ENCODE measurements around the gene PAPPA2. TPM values are rescaled to one million over a fixed set of nuclear protein-coding genes. Genes with fewer than 3 reads are reported as not detected.
"Not testable (repeated sequence)": the region's sequence is repeated elsewhere in the genome, so short reads cannot be mapped to it uniquely, and the experiment has no call there.

The PAPPA2 gene
- total RNA-seq, 1 experiment from 2014 or later: 2.0 TPM

DNA sequence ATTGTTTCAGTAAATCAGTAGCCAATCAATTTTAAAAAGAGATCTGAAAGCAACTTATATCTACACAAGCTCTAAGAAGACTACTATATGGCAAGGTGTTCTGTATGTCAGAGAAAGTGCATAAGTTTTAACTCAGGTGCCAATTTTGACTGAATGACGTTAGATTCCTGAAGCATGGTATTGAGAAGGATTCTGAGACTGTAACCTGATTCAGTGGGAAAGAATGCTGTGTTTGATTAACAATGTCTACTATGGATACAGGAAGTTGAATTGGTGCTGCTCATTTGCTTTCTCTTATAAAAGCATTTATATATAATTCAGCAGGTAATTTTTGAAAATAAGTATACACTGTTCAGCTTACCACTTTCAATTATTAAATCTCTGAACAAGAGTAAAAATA is 156.3 kb downstream of the PAPPA2 start:
- no peak for DNase-seq (ENCODE audit: low read depth, low spot score)
- in situ Hi-C loops (cut with HindIII; ENCODE audit: low pct_unique_long_range_greater_than_20kb, low sequenced_read_pairs): no loop called here

GRCh38 chr1:176625365-176625764 is 162.4 kb downstream of the PAPPA2 start:
- in situ Hi-C loops (cut with HindIII; ENCODE audit: low pct_unique_long_range_greater_than_20kb, low sequenced_read_pairs): no loop called here
- no peak for DNase-seq (ENCODE audit: low read depth, low spot score)

DNA sequence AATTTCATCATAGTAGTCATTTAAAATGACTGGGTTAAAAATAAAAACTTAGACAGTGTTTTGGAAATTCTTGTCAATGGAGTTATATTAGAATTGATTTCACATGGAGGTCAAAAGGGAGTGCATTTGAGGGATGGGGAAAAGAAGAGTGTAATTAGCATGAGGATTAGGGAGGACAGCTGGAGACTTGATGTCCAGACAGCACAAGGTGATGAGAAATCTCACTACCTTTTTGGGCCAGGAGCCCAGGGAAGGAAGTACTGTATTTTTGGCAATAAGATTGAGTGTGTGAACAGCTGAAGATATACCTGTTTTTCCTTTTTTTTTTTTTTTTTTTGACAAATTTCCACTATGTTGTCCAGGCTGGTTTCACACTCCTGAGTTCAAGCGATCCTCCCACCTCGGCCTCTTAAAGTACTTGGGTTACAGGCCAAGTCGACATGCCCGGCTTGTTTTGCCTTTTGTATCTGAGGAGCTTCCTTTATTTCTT is 163.6 kb downstream of the PAPPA2 start:
- no peak for DNase-seq (ENCODE audit: low read depth, low spot score)
- in situ Hi-C loops (cut with HindIII; ENCODE audit: low pct_unique_long_range_greater_than_20kb, low sequenced_read_pairs): no loop called here

- in situ Hi-C loops (cut with HindIII; ENCODE audit: low pct_unique_long_range_greater_than_20kb, low sequenced_read_pairs): no loop called here
- no peak for DNase-seq (ENCODE audit: low read depth, low spot score)
These were observed 165.8 kb downstream of the PAPPA2 start for GRCh38 chr1:176628775-176629174.

DNA sequence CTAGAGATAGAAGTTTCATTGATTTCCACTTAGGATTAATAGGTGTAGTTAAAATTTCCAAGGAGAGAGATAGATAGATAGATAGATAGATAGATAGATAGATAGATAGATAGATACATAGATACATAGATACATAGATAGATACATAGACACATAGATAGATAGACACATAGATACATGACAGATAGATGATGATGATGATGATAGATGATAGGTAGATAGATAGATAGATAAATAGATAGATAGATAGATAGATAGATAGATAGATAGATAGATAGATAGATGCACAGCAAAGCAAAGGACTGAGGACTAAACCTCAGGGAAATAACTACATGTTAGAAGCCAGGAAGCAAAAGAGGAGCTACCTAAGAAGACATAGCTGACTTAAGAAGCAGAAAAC is 171.8 kb downstream of the PAPPA2 start:
- DNase-seq (ENCODE audit: low read depth, low spot score); in situ Hi-C loops (cut with HindIII; ENCODE audit: low pct_unique_long_range_greater_than_20kb, low sequenced_read_pairs): not testable (repeated sequence)

DNA sequence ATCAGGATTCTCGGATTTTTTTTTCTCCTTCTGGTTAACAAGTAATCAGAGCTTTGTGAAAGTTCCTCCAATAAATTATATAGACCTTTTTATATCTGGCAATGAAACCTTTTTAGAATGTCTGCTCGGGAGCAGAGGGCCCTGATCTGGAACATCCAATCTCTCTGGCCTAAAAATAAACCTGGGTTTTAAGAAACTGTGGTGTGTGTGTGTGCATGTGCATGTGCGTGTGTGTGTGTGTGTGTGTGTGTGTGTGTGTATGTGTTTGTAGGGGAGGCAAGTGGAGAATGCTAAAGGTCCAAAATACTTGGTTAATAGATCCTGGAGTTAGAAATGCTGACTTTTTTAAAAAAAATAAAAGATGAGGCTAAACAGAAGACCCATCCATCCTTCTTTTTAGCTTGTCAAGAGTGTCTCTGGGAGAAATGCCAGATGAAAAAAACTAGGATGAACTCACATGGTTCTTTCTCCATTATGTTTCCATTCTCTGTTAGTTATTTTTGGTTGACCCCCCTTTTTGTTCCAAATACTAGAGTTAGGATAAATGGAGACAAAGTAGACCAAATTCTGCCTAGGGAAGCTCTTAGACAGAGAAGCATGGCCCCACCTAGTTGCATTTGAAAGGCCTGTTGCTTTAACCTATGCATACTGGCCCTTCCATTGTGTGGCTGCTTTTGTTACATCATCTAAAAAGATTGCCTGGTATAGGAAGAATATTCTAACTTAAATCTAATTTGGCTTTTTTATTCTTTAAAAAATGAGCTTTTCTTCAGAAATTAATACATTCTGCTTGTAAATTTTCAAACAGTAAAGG is 175.9 kb downstream of the PAPPA2 start:
- DNase-seq (ENCODE audit: low read depth, low spot score): no peak
- in situ Hi-C loops (cut with HindIII; ENCODE audit: low pct_unique_long_range_greater_than_20kb, low sequenced_read_pairs): no loop called here

DNA sequence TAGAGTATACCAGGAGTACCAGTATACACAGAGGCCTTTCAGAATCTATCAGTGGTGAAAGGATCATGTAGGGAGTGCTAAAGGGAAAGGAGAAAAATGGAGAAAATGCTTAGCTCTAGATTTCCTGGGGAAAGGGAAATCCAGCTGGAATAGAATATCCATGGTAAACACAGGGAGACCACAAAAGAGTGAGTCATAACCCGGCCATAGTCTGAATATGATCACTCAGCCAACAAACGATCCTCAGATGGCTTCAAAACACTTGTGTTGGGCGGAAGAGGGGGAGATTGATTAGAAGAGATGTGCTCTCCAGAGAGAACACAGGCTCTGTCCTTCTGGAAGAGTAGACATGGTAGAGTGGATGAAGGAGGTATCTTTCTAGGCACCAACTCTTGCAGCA is 180.6 kb downstream of the PAPPA2 start:
- peak; percentile 15 for DNase-seq (ENCODE audit: low read depth, low spot score)
- in situ Hi-C loops (cut with HindIII; ENCODE audit: low pct_unique_long_range_greater_than_20kb, low sequenced_read_pairs): no loop called here

DNA sequence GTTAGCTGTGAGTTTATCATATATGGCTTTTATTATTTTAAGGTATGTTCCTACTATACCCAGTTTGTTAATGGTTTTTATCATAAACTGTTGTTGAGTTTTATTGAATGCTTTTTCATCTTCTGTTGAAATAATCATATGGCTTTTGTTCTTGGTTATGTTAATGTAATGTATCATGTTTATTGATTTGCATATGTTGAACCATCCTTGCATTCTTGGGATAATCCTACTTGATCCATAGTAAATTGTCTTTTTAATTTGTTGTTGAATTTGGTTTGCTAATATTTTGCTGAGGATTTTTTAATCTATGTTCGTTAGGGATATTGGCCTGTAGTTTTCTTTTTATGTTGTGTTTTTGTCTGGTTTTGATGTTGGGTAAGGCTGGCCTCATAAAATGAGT is 185.6 kb downstream of the PAPPA2 start:
- in situ Hi-C loops (cut with HindIII; ENCODE audit: low pct_unique_long_range_greater_than_20kb, low sequenced_read_pairs): no loop called here
- no peak for DNase-seq (ENCODE audit: low read depth, low spot score)

DNA sequence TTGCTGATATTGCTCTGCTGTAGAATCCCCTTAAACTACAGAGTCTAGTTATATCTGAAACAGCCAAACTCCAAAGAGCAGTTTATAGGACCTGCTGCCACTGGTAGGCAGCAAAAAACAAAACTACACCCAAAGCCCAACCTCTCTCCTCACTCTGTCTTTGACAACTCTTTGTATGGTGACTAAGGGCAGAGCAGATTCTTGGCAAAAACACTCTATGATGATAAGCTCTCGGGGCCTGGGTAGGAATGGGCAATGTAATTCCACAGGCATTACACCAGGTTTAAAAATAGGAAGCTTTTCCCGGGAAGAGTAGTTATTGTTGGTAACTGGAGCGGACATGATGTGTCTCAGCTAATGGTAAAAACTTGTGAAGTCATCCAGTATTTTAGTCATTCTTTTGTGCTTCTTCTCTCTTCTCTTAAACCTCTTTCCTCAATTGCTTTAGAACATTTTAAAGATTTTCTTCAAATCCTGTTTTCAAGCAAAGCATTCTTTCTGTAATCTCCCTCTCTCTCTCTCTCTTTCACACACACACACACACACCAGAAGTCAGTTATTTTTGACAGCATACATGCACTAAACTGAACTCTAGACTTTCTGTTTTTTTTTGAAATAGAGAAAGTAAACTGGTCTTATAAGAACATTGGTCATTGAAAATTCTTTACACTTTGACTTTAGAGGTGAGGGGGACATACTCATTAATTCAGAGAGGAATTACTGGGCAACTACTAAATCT is 193.5 kb downstream of the PAPPA2 start:
- in situ Hi-C loops (cut with HindIII; ENCODE audit: low pct_unique_long_range_greater_than_20kb, low sequenced_read_pairs): no loop called here
- no peak for DNase-seq (ENCODE audit: low read depth, low spot score)

DNA sequence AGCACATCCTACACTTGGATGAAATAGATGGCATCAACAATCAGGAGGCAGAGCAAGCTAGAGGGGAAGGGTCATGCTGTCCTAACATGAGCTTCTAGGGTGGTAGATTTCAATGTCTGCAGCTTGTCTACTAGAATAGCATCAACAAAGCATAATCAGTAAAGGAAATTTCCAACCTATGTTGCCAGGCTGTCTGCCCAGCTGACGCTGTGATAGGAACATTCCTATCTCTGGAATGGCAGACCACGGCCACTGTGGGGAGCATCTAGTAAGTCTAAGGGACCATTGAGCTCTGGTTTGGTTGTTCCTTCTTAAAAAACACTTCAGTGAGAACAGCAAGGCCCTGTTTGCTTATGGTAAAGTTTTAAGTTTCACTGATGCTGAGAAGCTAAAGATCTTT is 206.8 kb downstream of the PAPPA2 start:
- in situ Hi-C loops (cut with HindIII; ENCODE audit: low pct_unique_long_range_greater_than_20kb, low sequenced_read_pairs): no loop called here
- DNase-seq (ENCODE audit: low read depth, low spot score): no peak

GRCh38 chr1:176670853-176671252 is 207.9 kb downstream of the PAPPA2 start:
- in situ Hi-C loops (cut with HindIII; ENCODE audit: low pct_unique_long_range_greater_than_20kb, low sequenced_read_pairs): no loop called here
- no peak for DNase-seq (ENCODE audit: low read depth, low spot score)

GRCh38 chr1:176682830-176683535 is 220.0 kb downstream of the PAPPA2 start:
- in situ Hi-C loops (cut with HindIII; ENCODE audit: low pct_unique_long_range_greater_than_20kb, low sequenced_read_pairs): no loop called here
- peak; percentile 4 for DNase-seq (ENCODE audit: low read depth, low spot score)

- in situ Hi-C loops (cut with HindIII; ENCODE audit: low pct_unique_long_range_greater_than_20kb, low sequenced_read_pairs): no loop called here
- peak; percentile 73 for DNase-seq (ENCODE audit: low read depth, low spot score)
These were observed 228.6 kb downstream of the PAPPA2 start for GRCh38 chr1:176691251-176692228.

DNA sequence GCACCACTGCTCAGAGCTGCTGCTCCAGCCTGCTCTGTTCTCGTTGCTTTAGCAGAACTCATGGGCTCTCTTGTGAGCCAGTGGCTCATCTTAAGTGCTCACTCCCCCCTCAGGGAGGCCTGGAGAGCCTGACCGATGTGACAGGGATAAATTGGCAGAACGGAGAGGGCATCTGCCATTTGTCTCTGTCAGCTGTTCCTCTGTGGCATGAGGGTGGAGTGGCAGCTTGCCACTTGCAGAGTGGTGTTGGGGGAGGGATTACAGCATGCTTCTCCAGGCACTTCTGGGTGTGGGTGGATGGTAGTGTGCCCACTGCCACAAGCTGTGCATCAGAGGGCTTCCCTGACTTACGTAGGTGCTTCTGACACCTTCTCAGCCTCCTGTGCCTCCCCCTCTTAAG is 229.5 kb downstream of the PAPPA2 start:
- in situ Hi-C loops (cut with HindIII; ENCODE audit: low pct_unique_long_range_greater_than_20kb, low sequenced_read_pairs): no loop called here
- no peak for DNase-seq (ENCODE audit: low read depth, low spot score)

DNA sequence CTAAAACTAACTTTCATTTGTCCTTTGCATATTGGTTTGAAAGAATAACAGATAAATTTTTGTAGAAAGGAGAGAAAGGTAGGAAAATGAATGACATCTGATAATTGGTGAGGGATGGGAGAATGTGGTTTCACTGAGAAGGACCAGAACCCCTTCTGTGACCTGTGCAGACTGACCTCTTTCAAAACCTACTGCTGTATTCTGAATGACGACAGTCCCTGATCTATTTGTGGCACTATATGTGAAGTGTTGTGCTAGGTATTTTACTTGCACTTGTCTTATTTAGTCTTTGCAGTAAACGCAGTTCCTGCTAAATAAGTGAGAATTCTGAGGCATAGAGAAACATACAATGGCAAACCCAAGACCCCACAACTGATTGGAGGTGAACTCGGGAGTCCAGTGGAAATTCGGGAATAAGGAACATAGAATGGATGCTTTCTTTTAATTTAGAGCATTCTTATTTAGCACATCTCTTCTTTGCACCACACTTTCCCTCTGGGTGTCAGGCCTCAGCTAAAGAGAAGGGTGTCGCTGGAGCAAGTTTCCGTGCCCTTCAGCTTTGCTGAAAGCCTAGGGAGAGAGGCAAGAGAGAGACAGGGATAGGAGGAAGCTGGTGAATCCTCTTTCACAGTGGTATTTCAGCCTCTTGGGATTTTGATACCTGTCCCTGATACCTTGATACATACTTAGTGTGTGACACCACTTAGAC is 230.2 kb downstream of the PAPPA2 start:
- in situ Hi-C loops (cut with HindIII; ENCODE audit: low pct_unique_long_range_greater_than_20kb, low sequenced_read_pairs): no loop called here

DNA sequence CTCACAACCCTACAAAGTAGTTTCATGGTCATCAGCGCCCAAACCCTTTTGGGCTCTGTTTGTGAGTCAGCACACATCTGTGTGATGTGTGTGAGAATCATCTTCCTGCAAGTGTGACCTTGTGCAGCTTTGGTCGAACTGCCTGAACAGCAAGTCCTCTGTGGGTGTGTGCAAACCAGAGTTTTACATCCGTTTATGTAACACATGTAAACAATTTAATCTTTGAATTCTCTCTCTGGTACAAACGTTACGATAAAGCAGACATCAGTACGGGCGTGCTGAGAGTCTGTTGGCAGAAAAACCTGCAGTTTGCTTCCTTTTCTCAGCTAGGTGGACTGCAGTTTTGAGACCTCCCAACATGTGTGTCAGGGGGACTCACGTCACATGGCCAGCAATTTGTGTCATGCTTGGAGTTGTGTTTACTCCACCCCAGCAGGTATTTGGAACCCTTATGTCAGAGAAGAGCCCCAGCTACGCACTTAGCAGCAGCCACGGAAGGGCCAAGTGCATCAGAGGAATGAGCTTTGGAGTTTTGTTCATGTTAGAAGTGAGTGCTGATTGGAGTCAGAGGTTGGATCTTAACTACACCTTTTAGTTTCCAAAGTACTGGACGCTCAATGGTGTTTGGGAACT is 230.8 kb downstream of the PAPPA2 start:
- DNase-seq (ENCODE audit: low read depth, low spot score): no peak
- in situ Hi-C loops (cut with HindIII; ENCODE audit: low pct_unique_long_range_greater_than_20kb, low sequenced_read_pairs): no loop called here

More for the DNA sequence above, 230.2 kb downstream of the PAPPA2 start:
- DNase-seq (ENCODE audit: low read depth, low spot score): no peak

Data from SK-MEL-5 (cell line).